Ascending aorta (tissue), 2 donors: ENCODE results near the gene GPC3. TPM values are rescaled to one million over a fixed set of nuclear protein-coding genes. Genes with fewer than 3 reads are reported as not detected.

Source experiments
- DNase-seq, 2 donors: peaks; one replicate each; pipeline ENCODE4 v3.0.0-alpha.2; 2019; ENCODE audit warnings: low spot score in 2 of 2
- H3K27ac ChIP-seq, 2 donors: fragments of 200-600 bp; sonication (generic); one replicate each; pipeline ENCODE4 v1.5.1; 2016 to 2017; ENCODE audit warnings: mild to moderate bottlenecking in 1 of 2
- H3K27me3 ChIP-seq: fragments of 200-600 bp; sonication (generic); one replicate; pipeline ENCODE4 v1.5.1; 2017
- H3K36me3 ChIP-seq, 2 donors: fragments of 200-600 bp; sonication (generic); one replicate each; pipeline ENCODE4 v1.5.1; 2016
- H3K4me1 ChIP-seq, 2 donors: fragments of 200-600 bp; sonication (generic); one replicate each; pipeline ENCODE4 v1.5.1; 2016 to 2017; ENCODE audit warnings: mild to moderate bottlenecking in 1 of 2
- H3K4me3 ChIP-seq, 2 donors: fragments of 200-600 bp; sonication (generic); one replicate each; pipeline ENCODE4 v1.5.1; 2016 to 2017; ENCODE audit warnings: mild to moderate bottlenecking in 1 of 2
- H3K9me3 ChIP-seq, 2 donors: fragments of 200-600 bp; sonication (generic); one replicate each; pipeline ENCODE4 v1.5.1; 2016
- CTCF ChIP-seq, 3 experiments: fragments of 200-600 bp in 2 of 3; fragments of 450-650 bp in 1 of 3; sonication (generic) in 2 of 3; IDR thresholded peaks; one replicate each; pipeline ENCODE4 v1.5.1; 2016 to 2019; ENCODE audit warnings: antibody characterized with exemption in 3 of 3, mild to moderate bottlenecking in 1 of 3, moderate library complexity in 1 of 3
- intact Hi-C: fragments of 100-400 bp; cut with DNase I; formaldehyde crosslinking; loops from one replicate; pipeline ENCODE4 v1.15.1; 2023
- total RNA-seq: library from RNA; depleted of rRNA; stranded (reverse); fragments of >200 nt; gene quantifications from one replicate; pipeline ENCODE4 v1.1.0, GENCODE V29; 2016

GPC3 gene
- total RNA-seq, 1 donor from 2014 or later, result 0.75 TPM

GRCh38 chrX:133668225-133668931 is 317.0 kb downstream of the GPC3 start:
- TF ChIP-seq CTCF (IDR thresholded peaks at IDR 0.05), result no peak
- no peaks in the 10 kb centered on the region for H3K4me1 ChIP-seq
- H3K27me3 ChIP-seq, result no peaks in the 10 kb centered on the region
- H3K4me3 ChIP-seq, result no peak overlapping the region
- DNase-seq, result no peak
- H3K36me3 ChIP-seq, result no peaks in the 10 kb centered on the region
- no peak overlapping the region for H3K27ac ChIP-seq
- no peaks in the 10 kb centered on the region for H3K9me3 ChIP-seq
- intact Hi-C loops, result loop anchor here (10.0 kb wide), 1 partner anchor 254 kb away; the partner anchor contains the start of gene GPC4

- Histone ChIP-seq H3K9me3 (no peaks in the 10 kb centered on the region), H3K4me1 (no peaks in the 10 kb centered on the region), H3K27me3 (no peaks in the 10 kb centered on the region), H3K4me3 (no peak overlapping the region), H3K27ac (no peak overlapping the region), H3K36me3 (no peaks in the 10 kb centered on the region)
- no peak for TF ChIP-seq CTCF (IDR thresholded peaks at IDR 0.05)
- intact Hi-C loops, result loop anchor here (10.0 kb wide), 1 partner anchor 251 kb away; the partner anchor contains the start of gene GPC4
- no peak for DNase-seq
Measured at GRCh38 chrX:133666256-133666655, 319.1 kb downstream of the GPC3 start.

GRCh38 chrX:133661962-133662839 is 323.2 kb downstream of the GPC3 start:
- H3K27ac ChIP-seq, result no peak overlapping the region
- no peak overlapping the region for H3K4me3 ChIP-seq
- no peaks in the 10 kb centered on the region for H3K4me1 ChIP-seq
- TF ChIP-seq CTCF (IDR thresholded peaks at IDR 0.05), result no peak
- no peaks in the 10 kb centered on the region for H3K9me3 ChIP-seq
- intact Hi-C loops, result loop anchor here (10.0 kb wide), 1 partner anchor 247 kb away; the partner anchor contains the start of gene GPC4
- no peaks in the 10 kb centered on the region for H3K36me3 ChIP-seq
- no peak for DNase-seq
- no peaks in the 10 kb centered on the region for H3K27me3 ChIP-seq

- intact Hi-C loops, result loop anchor here (10.0 kb wide), 1 partner anchor 245 kb away; the partner anchor contains the start of gene GPC4
- no peaks in the 10 kb centered on the region for H3K4me1 ChIP-seq
- no peaks in the 10 kb centered on the region for H3K9me3 ChIP-seq
- TF ChIP-seq CTCF (IDR thresholded peaks at IDR 0.05), result no peak
- no peak overlapping the region for H3K27ac ChIP-seq
- H3K27me3 ChIP-seq, result no peaks in the 10 kb centered on the region
- no peaks in the 10 kb centered on the region for H3K36me3 ChIP-seq
- no peak overlapping the region for H3K4me3 ChIP-seq
- DNase-seq, result no peak
Measured at GRCh38 chrX:133660281-133660680, 325.1 kb downstream of the GPC3 start.

- DNase-seq, result no peak
- H3K4me3 ChIP-seq, result no peak overlapping the region
- intact Hi-C loops, result no loop called here
- no peaks in the 10 kb centered on the region for H3K36me3 ChIP-seq
- H3K4me1 ChIP-seq, result no peaks in the 10 kb centered on the region
- no peaks in the 10 kb centered on the region for H3K27me3 ChIP-seq
- no peaks in the 10 kb centered on the region for H3K9me3 ChIP-seq
- TF ChIP-seq CTCF (IDR thresholded peaks at IDR 0.05), result no peak
- no peak overlapping the region for H3K27ac ChIP-seq
Measured at GRCh38 chrX:133658293-133658911, 327.0 kb downstream of the GPC3 start.
